Sigmoid colon (tissue), 4 donors: ENCODE data around the gene SCAMP2.

Experiments
- EP300 ChIP-seq, 4 donors: sonication (generic); formaldehyde crosslinking; IDR thresholded peaks; one replicate each; pipeline ENCODE4 v1.6.1; 2017; ENCODE audit warnings: antibody characterized with exemption in 4 of 4
- POLR2A ChIP-seq, 2 donors: fragments of 450-650 bp; IDR thresholded peaks; one replicate each; pipeline ENCODE4 v1.6.1; 2016; ENCODE audit warnings: antibody characterized with exemption in 2 of 2, mild to moderate bottlenecking in 2 of 2, moderate library complexity in 2 of 2
- POLR2AphosphoS5 ChIP-seq, 4 donors: sonication (generic); formaldehyde crosslinking; IDR thresholded peaks; one replicate each; pipeline ENCODE4 v1.6.1; 2017; ENCODE audit warnings: antibody characterized with exemption in 4 of 4
- TF ChIP-seq, protein P1 (sequence below), 4 experiments: fragments of 450-650 bp in 3 of 4; fragments of 200-600 bp in 1 of 4; IDR thresholded peaks; one replicate each; pipeline ENCODE4 v1.5.1; 2016 to 2019; ENCODE audit warnings: antibody characterized with exemption in 4 of 4, mild to moderate bottlenecking in 3 of 4, moderate library complexity in 2 of 4

GRCh38 chr15:74838137-74838516 lies 35.0 kb downstream of the SCAMP2 start:
- TF ChIP-seq, protein P1, sequence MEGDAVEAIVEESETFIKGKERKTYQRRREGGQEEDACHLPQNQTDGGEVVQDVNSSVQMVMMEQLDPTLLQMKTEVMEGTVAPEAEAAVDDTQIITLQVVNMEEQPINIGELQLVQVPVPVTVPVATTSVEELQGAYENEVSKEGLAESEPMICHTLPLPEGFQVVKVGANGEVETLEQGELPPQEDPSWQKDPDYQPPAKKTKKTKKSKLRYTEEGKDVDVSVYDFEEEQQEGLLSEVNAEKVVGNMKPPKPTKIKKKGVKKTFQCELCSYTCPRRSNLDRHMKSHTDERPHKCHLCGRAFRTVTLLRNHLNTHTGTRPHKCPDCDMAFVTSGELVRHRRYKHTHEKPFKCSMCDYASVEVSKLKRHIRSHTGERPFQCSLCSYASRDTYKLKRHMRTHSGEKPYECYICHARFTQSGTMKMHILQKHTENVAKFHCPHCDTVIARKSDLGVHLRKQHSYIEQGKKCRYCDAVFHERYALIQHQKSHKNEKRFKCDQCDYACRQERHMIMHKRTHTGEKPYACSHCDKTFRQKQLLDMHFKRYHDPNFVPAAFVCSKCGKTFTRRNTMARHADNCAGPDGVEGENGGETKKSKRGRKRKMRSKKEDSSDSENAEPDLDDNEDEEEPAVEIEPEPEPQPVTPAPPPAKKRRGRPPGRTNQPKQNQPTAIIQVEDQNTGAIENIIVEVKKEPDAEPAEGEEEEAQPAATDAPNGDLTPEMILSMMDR (IDR thresholded peaks at IDR 0.05), result no peak
- no peak for TF ChIP-seq POLR2A (IDR thresholded peaks at IDR 0.05)
- TF ChIP-seq POLR2AphosphoS5 (IDR thresholded peaks at IDR 0.05), result no peak
- no peak for TF ChIP-seq EP300 (IDR thresholded peaks at IDR 0.05)
